ENCODE measurements around the gene HIGD2B.
"Not testable (repeated sequence)": the region's sequence is repeated elsewhere in the genome, so short reads cannot be mapped to it uniquely, and the experiment has no call there.

HIGD2B gene, protein sequence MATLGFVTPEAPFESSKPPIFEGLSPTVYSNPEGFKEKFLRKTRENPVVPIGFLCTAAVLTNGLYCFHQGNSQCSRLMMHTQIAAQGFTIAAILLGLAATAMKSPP

DNA sequence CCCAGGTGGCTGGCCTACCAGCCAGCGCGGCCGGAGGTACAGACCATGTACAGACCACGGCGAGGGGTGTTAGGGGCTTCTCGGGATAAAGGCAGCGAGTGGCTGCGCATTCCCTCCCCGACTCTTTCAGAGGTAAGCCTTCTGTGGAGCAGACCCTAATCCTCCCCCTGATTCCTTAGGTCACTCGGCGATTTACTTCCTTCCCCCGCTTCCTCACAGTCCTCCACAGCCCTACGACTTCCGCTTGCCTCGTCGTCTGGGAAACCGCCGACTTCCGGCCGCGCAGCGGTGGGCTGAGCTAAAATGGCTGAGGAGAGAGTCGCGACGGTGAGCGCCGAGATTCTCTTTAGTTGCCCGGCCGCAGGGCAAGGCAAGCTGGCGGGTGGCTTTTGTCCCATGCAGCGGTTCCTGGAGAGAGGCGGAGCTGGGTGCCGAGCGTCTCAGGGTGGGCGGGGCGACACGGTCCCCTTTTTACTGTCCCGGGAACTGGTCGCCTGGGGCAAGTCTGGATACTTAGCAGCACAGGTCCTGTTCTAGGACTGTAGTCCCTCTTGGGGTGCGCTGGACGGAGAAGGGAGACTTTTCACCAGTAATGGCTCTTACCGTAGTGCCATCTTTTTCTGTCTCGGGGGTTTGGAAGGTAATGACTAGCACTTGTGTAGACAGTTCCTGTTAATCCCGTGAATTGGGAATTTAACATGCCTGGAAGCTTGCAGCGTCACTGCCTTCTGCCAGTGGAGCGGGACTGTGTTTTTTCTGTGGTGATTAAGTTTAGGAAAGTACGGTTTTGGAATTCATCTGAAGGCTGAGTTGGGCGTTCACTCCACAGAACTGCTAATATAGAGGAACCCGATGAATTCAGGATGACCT lies at the start of gene HIGD2B, which contains the start of gene BBS4:
TSS of gene HIGD2B (minus strand) at position 258 of the 870 bp plus-strand sequence. CDS start 9,808 bp downstream, outside the sequence.
TSS of gene BBS4 (plus strand) at position 283 of the 870 bp plus-strand sequence. CDS start at position 304, 21 bp downstream.
- DNase-seq, result no peak

DNA sequence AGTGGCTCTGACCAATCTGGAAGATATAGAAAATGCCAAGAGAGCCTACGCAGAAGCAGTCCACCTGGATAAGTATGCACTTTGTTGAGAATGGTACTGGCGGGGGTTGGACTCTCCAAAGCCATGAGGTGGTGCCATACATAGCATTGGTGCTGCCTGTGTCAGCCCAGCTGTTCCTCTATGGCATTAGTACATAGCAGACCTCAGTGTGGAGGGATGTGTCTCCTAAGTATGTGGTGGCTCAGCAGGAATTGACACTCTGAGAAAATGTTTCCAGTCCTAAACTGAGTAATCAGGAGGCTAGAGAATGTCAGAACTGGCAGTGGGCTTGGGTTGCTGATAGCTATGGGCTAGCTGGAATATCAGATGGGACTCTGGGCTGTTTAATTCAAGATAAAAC lies 49.1 kb upstream of the HIGD2B start:
- DNase-seq, result no peak

DNA sequence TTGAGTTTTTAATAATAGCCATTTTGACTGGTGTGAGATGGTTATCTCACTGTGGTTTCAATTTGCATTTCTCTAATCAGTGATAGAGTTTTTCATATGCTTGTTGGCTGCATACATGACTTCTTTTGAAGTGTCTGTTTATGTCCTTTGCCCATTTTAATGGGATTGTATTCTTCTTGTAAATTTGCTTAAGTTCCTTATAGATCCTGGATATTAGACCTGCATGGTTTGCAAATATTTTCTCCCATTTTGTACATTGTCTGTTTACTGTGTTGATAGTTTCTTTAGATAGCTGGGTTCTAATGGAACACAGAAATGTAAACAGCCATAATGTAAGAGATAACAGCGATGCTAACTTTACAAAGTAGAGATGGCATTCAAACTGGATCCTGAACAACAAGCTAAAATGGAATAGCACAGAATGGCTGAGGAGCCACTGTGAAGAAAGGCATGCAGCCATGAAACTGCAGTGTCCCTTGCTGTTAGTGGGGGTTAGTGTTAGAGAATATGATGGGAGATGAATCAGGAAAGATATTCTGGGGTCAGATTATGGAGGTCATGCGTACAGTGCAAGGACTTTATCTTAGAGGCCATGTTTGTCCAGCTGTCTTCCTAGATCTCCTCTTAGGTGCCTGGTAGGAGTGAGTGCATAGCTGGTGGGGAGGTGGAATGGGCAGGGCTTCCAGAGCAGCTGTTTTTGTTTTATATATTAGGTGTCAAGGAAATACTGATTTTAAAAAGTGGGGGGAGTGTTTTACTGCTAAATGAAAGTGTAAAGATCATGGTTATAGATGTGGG lies 48.2 kb upstream of the HIGD2B start:
- no peak for DNase-seq

DNA sequence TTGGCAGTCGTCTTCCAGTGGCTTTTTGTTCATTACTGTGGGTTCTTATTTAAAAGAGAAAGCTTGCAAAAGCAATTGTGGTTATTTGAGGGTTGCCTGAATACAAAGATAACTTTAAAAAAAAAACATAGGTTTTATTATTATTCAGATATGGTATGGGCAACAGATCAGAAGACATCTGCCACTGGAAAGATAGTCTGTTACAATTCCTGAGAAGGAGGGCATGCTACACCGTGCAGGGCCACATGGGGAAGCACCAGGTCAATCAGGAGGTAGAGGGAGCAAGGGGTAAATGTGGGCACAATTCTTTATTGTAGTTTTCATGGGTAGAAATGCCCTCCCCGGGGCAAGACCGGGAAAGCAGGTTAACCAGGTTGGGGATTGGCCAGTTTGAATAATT lies 46.5 kb upstream of the HIGD2B start:
- no peak for DNase-seq

DNA sequence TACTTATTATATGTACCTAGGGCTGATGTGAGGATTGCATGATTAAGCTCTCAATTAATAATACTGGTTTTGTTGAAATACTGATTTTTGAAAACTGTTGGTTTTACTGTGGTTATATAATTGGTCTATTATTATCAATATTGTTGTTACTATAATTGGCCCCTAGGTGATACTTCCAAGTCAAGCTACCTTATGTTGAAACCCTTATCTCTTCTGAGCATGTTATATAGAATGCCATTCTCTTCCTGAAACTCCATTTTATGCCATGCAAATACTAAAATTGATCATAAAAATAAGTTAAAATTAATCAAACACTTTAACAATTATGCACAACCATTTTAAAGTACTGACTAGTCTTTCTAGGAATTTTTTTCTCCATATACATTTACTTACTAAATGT lies 46.1 kb upstream of the HIGD2B start:
- DNase-seq, result no peak

DNA sequence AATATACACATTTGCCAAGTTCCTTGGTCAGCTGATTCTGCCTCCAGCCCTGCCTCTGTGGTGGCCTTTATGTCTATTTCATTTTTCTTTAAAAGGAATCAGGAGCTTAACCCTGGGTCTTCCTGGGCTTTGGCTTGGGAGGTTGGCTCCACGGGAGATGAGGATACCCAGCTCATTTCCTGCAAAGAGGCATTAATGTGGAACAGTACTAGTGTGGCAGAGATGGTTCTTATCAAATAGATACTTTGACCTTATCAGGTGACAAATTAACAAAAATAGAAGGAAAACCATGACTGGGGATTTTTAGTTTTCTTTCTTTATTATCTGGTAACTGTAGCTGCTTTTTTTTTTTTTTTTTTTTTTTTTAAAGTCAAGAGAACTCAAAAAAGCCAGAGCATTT lies 42.8 kb upstream of the HIGD2B start:
- DNase-seq, result no peak

DNA sequence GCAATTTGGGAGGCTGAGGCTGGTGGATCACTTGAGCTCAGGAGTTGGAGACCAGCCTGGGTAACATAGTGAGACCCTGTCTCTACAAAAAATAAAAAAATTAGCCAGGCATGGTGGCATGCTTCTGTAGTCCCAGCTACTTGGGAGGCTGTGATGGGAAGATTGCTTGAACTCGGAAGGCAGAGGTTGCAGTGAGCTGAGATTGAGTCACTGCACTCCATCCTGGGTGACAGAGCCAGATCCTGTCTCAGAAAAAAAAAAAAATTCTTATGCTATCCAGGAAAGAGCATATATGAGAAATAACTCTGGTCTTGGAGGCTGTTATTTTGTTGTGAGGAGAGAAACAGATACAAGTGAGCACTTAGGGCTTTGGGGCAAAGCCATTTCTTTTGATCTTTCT lies 42.3 kb upstream of the HIGD2B start:
- DNase-seq, result not testable (repeated sequence)

DNA sequence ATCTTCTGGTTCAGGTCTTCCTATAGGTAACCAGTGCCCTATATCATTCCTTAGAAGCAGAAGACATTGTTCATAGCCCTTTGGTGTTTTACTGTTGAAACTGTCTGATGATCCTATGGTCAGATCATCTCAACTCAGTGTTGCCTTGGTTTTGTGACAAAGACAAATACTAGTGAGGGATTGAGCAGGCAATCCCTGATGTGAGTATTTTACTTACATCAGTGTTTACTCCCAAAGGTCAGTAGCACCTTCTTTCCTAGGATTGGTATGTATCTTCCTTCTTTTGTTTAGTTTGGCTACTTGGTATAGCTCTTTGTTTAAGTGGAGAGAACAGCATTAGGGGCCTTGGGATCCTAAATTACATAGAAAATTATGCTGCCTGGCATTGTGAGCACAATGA lies 41.2 kb upstream of the HIGD2B start:
- no peak for DNase-seq

DNA sequence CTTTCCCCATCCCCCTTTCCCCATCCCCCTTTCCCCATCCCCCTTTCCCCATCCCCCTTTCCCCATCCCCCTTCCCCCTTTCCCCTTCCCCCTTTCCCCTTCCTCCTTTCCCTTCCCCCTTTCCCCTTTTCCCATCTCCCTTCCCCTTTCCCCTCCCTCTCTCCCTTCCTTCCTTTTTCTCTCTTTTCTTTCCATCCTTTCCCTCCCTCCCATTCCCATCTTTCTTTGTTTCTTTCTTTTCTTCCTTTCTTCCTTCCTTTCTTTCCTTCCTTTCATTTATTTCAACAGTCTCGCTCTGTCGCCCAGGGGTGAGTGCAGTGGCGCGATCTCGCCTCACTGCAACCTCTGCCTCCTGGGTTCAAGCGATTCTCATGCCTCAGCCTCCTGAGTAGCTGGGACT lies 39.9 kb upstream of the HIGD2B start:
- not testable (repeated sequence) for DNase-seq

DNA sequence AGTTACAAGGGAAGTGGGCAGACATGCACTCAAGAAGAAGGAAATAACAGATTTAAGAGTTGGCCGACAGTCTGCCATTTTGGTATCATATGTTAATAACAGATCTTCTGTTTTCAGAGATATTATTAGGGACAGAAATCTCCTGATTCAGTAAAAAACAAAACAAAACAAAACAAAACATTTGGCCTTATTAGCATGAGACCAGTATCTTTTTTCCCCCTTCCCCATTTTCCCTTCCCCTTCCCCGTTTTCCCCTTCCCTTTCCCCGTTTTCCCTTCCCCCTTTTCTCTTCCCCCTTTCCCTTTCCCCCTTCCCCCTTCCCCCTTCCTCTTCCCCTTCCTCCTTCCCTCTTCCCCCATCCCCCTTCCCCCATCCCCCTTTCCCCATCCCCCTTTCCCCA lies 39.5 kb upstream of the HIGD2B start:
- no peak for DNase-seq

DNA sequence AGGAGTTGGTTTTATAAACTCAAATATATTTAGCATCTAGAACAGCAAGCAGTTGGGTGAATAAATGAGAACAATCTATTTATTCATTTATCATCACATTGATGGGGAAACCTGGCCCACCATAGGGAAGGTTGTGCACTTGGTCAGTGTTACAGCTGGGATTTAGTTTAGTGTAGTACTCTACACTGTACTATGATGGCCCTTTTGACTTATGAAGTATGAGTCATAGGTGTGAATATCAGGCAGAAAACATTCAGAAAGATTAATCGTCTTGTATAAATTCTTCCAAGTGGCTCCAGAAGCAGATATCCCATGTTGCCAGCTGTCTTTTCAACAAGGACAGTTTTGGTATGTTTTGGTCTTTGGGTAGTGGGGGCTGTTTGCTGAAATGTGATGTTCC lies 38.0 kb upstream of the HIGD2B start:
- DNase-seq, result no peak

DNA sequence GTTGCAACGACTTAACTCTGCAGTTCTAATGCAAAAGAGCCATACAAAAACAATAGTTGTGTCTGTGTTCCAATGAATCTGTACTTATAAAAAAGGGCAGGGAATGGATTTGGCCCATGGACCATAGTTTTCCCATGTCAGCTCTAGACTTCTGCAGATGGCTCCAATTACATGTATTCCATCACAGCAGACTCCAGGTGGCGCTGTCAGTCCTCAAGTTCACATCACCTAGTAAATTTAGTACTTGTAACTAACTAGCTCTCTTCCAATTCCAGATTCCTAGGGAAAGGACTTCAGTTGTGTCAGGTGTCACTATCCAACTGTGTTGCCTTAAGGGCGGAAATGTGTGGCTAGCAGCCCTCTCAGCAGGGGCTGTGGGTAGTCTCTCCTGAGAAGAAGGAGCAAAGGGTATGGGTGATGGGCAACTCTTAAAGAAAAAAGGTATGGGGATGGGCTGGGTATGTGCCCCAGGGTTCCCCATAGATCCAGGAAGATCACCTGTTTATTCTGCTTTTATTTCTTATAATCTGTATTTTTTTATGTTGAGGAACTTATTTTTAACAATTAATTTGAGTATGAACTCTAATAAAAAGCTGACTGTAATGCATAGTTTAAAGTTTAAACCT lies 36.2 kb upstream of the HIGD2B start:
- DNase-seq, result peak; percentile 37

DNA sequence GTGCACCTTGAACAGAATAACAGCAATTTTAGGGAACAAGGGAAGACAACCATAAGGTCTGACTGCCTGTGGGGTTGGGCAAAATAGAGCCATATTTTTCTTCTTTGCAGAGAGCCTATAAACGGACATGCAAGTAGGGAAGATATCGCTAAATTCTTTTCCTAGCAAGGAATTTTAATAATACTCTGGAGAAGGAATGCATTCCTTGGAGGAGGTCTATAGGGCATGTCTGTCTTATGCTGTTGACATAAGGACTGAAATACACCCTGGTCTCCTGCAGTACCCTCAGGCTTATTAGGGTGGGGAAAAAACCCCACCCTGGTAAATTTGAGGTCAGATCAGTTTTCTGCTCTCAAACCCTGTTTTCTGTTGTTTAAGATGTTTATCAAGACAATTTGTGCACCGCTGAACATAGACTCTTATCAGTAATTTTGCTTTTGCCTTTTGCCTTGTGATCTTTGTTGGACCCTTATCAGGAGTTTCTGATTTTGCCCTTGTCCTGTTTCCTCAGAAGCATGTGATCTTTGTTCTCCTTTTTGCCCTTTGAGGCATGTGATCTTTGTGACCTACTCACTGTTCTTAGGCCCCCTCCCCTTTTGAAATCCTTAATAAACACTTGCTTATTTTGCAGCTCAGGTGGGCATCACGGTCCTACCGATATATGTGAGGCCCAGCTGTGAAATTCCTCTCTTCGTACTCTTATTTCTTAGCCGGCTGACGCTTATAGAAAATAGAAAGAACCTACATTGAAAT lies 22.7 kb upstream of the HIGD2B start:
- not testable (repeated sequence) for DNase-seq

DNA sequence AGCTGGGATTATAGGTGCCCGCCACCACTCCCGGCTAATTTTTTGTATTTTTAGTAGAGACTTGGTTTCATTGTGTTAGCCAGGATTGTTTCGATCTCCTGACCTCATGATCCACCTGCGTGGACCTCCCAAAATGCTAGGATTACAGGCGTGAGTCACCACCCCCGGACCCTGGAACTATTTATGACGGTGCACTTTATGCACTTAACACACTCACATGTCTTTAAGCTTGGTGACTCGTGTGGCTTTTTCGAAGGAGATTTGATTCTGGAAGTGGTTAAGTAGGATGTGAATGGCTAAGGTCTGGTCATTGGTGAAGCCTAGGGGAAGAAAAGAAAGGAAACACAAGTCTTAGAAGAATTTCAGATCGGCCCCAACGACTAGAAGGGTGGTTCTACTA lies 20.3 kb upstream of the HIGD2B start:
- no peak for DNase-seq

DNA sequence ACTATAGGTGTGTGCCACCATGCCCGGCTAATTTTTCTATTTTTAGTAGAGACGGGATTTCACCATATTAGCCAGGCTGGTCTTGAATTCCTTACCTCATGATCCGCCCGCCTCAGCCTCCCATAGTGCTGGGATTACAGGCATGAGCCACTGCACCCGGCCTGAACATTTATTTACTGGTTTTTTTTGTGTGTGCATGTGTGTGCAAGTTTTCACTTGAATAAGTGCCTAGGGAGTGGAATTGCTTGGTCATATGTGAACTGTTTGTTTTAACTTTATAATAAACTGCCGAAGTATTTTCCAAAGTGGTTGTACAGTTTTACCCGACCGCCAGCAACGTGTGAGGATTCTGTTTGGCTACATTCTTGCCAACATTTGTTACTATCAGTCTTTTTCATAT lies 14.1 kb upstream of the HIGD2B start:
- DNase-seq, result no peak

DNA sequence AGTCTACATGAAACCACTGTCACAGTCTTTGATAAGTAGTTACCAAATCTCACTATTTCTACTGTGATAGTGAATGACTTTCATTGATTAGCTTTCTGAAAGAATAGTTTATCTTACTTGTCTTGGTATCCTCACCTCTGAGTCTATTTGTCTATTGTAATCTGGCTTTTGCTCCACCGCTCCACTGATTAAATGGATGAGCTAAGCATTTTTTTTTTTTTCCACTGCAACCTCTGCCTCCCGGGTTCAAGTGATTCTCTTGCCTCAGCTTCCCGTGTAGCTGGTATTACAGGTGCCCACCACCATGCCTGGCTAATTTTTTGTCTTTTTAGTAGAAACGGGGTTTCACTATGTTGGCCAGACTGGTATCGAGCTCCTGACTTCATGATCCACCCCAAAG lies 13.0 kb upstream of the HIGD2B start:
- no peak for DNase-seq

DNA sequence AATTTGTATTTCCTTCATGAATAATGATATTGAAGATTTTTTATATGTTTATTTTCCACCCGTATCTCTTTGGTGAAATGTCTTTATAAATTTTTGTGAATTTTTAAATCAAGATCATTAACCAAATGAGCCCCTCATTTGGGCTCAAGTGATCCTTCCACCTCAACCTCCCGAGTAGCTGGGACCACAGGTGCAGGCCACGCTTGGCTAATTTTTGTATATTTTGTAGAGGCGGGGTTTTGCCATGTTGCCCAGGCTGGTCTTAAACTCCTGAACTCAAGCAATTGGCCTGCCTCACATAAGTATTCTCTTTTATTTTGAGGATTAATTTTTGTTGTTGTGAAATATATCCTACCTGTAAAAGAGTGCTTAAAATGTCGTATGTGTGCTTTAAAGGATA lies 5.0 kb upstream of the HIGD2B start:
- DNase-seq, result no peak

DNA sequence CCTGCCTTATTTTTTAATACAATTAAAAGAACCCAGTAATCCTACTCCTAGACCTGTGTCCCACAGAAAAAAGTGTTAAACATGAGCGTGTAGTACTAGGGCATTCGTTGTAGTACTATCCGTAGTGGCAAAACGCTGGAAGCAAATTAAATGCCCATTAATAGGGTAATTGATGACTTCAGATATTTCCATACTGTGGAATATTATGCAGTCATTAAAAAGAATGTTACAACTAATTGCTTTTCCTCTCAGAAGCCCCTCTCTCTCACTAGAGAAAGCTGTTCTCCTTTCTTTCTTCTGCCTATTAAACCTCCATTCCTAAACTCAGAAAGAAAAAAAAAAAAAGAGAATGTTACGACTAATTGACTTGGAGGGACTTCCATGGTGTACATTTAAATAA lies 2.7 kb upstream of the HIGD2B start:
- no peak for DNase-seq

DNA sequence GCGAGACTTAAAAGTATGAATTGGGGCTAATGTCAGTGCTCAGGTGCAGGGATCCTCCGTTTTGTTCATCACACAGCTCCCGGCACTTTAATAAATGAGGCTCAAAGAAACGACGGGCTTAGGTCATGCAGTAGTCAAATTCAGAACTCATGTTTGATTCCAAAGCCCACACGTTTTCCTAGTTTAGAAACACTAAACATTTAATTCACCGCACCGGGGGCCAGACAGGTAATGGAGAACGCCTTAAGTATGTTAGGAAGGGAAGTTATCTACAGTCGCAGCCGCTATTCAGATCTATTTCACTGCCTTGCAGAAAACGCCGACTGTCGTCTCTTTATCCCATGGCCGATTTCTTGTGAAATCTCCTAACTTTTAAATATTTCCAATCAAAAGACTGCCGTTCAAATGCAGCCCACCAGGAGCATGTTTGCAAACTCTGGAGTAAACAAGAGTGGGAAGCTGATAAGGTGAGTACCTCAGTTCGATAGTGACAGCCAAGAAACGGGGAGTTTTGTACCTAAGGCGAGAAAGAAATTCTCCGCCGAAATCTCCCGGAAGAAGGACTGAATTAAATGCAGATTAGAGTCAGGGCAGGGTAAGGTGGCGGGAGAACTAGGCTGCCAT lies 569 bp downstream of the HIGD2B start:
- DNase-seq, result no peak

DNA sequence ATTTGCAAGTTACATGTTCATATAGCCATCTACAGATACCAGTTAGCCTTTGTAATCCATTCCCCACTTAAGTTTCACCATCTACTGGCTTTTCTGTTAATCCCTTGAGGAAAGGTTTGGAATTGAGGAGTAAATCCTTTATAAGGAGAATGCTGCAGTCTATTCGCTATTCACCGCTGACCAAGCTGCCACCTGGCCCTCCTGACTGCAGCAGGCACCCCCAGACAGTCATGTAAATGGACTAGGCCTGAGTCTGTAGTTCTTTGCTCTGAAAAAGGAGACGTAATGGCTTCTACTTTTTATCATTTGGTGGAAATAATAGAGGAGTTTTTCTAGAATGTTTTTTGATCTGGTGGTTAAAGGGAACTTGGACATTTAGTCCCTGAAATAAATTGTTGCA lies 3.2 kb downstream of the HIGD2B start:
- no peak for DNase-seq

DNA sequence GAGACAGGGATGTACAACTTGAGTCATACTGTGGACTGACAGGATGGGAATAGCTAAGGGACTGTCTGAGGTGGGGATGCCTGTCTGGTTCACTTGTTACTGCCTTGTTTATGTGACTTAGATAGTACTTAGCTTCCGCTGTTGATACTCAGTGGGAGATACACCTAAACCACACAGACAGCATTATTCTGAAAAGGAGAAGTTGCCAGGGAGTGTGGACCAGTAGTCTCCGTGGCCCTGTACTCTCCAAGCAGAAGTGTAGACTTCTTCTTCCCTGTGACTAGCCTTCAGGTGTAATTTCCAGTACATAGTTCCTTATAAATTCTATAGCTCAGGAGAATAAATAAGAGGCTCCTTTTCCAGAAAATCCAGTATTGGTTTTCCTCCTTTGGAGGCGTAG lies 5.1 kb downstream of the HIGD2B start:
- DNase-seq, result no peak

DNA sequence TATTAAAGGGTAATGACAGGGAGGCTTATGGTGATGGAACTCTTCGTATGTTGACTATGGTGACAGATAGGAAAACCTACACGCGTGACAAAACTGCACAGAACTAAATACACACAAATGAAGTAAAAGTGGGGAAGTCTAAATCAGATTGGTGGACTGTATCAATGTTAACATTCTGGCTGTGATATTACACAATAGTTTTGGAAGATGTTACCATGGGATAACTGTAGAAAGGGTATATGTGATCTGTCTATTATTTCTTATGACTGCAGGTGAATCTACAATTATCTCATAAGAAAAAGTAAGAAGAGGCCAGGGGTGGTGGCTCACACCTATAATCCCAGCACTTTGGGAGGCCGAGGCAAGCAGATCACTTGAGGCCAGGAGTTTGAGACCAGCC lies 9.1 kb downstream of the HIGD2B start:
- no peak for DNase-seq
